ENCODE data around the gene CAB39.
"Not testable (repeated sequence)": the region's sequence is repeated elsewhere in the genome, so short reads cannot be mapped to it uniquely, and the experiment has no call there.

Gene CAB39

DNA sequence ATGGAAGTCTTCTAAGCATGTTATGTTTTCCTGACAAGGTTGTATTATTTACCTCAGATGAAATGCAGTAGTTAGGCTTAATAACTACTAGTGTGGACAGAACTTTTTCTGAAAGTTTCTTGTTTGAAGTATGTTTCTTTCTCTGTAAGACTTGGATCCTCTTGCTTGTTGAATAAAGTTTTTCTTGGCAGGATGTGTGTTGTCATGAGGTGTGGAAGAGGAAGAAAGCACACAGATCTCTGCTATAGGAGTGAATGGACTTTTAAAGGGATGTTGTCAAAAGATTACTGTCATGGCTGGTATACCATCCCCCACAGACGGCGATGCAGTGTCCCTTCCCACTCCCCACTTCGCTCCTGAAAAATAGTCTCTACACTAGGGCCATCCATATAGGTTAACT lies 2.6 kb downstream of the CAB39 start:
- DNase-seq (ENCODE audit: low spot score), result peak; percentile 42

DNA sequence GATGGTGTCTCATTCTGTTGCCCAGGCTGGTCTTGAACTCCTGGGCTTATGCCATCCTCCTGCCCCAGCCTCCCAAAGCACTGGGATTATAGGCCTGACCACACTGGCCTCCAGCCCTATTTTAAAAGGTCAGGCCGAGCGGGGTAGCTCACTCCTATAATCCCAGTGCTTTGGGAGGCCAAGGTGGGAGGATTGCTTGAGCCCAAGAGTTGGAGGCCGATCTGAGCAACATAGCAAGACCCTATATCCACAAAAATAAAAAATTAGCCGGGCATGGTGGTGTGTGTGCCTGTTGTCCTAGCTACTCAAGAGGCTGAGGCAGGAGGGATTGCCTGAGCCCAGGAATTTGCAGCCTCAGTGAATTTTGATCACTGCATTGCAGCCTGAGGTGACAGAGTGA lies 3.9 kb downstream of the CAB39 start:
- no peak for DNase-seq (ENCODE audit: low spot score)

DNA sequence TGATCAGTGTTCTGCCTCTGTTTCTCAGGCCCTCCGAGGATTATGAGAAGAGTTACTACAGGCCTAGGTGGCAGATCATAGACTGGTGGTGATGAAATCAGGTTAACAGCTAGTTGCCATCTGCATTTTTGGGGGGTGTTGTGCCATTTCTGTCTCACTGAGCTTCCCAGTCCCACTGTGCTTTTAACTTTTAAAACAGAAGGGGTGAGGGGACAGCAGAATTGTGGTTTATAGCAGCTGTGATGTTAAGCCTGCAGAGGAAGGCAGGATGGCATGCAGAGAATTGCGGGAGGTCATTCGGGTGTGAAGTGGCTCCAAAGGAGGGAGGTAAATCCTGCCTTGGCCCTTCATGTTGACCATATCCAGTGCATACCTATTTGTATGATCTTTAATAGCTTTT lies 5.0 kb downstream of the CAB39 start:
- no peak for DNase-seq (ENCODE audit: low spot score)

DNA sequence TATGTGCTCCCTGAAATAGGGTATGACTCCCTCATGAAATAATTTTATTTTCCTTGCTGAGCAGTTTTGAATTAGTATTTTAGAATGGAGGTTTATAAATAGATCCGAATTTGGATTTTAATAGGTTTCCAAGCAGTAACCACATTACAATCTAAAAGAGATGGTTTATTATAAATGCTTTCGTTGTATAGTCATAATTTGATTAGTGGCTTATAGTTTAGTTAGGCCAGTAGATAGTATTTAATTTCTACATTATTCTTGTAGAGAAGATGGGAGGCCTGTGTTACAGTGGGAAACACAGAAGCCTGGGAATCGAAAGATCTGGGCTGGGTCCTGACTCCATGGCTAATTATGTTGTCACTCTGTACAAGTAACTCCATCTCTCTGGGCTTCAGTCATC lies 6.7 kb downstream of the CAB39 start:
- no peak for DNase-seq (ENCODE audit: low spot score)

DNA sequence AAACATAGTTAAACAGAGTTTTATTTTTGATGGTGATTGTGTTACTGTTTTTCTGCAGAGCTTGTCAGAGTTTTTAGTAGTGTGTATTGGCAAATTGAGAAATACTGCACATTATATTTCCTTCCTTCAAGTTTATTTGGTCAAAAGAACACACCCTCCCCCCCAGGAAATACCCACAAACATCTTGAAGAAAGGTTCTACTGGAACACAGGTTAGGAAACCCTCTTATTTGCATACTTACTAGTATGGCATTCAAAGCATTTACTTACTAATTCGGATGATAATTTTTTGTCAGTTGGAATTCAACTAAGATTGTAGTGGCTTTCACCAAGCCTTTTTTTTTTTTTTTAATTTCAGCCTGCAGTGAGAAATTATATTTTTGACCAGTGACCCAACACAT lies 9.1 kb downstream of the CAB39 start:
- DNase-seq (ENCODE audit: low spot score), result no peak

DNA sequence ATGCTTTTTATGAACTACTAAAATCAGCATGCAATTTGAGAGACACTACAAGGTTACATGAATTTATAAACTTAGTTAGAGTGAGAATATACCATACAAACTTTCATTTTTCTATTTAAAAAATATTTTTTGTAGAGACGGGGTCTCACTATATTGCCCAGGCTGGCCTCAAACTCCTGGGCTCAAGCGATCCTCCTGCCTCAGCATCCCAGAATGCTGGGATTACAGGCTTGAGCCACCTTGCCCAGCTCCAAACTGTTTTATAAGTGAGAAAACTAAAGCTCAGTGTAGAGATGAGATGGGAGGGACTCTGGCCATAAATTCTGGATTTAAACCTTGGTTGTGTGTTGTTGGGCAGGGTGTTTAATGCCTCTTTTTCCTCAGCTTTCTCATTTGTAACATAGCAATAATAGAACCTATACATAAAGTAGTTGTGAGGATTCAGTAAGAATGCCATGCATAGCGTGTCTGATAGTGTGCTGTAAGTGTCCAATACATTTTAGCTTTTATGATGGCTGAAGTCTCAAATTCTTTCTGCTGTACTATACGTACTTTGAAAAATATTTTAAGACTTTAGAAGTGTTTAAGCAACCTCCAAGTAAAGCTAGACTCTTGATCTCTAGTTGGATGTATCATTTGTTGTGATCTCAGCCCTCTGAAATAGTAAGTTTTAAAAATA lies 9.7 kb downstream of the CAB39 start:
- DNase-seq (ENCODE audit: low spot score), result no peak

DNA sequence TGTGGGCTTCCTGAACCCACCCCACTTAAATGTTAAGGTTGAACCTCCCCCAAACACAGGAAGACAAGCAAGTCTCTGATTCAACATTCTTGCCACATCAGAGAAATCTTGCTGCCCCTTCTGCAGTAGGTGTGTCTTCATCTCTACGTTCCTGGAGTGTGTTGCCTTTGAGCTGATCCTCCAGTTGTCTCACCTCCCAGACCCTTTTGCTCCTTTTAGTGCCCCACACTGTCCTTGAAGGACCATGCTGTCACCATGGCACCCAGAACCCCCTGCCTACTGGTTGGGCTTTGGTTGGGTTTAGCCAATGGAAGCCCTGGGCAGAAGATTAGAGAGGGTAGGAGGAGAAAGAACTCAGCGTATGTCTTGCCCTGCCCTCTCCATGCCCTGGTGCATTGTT lies 10.7 kb downstream of the CAB39 start:
- no peak for DNase-seq (ENCODE audit: low spot score)

DNA sequence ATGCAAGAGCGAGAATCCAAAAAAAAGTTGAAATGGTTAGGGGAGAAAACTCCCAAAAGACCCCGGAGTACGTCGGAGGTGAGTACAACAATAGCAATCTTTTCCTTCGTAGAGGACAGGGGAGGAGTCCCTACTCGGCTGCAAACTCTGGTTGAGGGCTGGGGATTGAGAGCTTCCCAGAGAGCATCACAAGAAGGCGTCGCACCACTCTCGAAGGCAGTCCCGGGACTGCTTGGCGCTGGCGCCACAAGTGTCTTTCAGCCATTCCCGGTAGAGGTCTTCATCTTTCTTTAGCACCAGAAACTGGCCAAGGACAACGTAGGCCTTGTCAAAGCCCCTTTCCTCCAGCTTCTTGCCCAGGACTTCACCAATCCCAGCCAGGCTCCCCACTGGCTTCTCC lies 12.3 kb downstream of the CAB39 start:
- DNase-seq (ENCODE audit: low spot score), result not testable (repeated sequence)

DNA sequence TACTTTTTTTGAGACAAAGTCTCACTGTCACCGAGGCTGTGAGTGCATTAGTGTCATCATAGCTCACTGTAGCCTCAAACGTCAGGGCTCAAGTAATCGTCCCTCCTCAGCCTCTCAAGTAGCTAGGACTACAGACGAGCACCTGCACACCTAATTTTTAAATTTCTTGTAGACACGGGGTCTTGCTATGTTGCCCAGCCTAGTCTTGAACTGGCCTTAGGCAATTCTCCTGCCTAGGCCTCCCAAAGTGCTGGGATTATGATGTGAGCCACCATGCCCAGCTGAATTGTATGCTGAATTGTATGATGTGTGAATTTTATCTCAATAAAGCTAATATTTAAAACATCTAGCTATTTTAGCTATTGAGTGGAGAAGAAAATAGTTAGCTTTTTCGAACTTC lies 18.9 kb downstream of the CAB39 start:
- DNase-seq (ENCODE audit: low spot score), result no peak

DNA sequence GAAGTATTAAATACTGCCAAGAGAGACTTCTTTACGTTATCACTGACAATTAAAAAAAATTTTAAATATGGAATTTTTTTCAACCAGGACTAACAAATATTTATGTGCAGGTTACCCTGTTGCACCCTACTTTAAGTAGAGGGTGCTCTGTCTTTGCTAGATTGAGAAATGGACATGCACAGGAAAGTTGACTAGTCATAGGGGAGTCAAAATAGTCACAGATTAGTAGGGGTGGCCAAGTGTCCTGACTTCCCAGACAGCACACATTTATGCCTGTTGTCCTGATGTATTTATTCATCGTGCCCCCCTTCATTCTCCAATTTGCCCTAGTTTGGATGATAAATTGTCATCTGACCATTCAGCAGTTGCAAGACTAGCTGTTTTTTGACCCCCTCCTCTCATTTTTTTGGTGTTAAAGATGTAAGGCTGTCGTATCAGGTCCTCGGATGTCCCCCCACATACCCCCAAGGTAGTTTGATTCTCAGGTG lies 20.3 kb downstream of the CAB39 start:
- DNase-seq (ENCODE audit: low spot score), result no peak

DNA sequence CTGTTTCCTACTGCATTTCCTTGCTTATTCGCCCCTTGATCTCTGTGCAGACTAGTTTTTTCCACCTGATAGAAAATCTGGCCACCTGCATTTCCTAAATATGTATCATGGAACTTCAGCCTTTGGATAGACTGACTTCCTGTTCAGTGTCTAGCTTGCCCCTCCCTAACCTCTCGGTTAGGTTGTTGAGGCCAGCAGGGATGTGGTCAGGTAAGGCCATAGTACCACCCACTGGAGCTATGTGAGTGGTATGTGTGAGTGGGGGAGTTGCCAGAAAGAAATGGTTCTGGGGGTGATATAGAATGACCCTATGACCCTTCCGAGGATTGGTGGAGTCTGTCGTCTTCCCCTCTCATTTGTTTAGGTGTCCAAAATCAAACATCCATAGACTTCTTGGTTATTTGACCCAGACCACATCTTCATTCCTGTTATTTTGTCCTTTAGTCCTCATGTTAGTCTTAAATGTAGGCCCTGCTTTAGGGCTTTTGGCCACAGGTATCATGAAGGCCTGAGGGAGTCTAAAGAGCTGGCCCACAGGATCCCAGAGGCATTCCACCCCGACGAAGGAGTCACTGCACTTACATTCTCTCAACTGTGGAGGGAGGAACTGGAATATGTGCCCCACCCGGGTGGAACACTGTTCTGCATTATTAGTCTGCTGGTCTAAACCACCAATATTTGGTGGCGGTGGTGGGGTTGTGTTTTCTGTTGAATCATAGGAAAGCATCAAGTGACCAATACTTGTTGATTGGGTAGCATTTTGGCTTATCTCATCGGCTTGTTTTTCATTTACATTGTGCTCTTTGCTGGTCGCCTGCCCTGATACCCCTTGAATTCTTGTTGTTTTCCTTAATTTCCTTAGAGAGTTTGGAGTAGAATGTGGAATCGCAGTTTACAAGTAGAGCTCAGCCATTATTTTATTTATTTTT lies 21.9 kb downstream of the CAB39 start:
- DNase-seq (ENCODE audit: low spot score), result no peak

DNA sequence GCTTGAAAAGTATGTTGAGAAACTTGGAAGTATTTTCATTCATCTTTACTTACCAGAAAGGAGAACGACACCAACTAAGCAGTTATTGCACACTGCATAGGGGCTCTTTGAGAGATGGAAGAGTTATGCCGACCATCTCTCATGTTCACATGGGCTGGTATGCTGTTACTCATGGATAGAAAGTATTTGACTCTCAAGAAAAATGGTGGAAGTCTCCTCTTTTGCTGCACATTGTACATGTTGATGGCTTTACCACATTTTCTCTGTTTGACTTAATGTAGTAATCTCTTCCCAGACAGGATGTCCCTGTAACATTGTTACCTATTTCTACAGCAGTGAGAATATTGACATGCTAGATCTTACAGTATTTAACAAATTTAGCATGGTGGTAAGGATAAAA lies 23.2 kb downstream of the CAB39 start:
- no peak for DNase-seq (ENCODE audit: low spot score)

DNA sequence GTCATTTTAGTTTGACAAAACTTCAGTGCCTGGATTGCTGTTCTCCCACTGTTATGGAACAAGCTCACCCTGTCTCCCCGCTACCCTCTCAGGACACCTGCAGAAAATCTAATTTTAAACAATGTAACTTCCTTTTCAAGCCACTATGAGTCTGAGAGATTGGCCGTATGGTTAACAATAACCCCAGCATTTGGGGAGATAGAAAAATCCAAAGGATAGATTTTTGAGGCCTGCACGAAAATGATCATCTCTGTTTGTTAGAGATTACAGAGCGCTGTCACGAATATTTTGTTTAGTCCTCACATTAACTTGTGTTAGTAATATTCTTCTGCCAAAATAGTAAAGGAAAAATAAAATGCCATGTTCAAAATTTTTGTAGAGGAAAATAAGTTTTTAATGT lies 24.7 kb downstream of the CAB39 start:
- DNase-seq (ENCODE audit: low spot score), result no peak

DNA sequence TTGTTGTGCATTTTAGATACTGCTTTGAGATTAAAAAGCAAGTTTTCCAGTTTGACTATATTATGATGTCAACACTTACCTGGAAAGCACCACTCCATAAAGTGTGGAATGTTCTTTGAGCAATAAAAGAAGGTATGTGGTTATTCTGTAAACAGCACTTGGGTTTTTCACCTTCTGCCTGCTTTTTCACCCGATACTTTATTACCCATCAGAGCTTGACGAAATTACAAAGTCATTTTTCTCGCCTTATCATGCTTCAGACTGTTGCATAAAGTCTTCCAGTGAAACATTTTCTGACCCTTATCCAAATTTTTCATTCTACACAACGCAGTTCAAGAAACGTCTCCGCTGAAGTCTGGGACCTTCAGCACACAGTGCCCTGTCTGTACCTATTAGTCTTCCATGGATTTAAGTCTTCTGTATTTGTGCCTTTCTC lies 25.2 kb downstream of the CAB39 start:
- DNase-seq (ENCODE audit: low spot score), result no peak

DNA sequence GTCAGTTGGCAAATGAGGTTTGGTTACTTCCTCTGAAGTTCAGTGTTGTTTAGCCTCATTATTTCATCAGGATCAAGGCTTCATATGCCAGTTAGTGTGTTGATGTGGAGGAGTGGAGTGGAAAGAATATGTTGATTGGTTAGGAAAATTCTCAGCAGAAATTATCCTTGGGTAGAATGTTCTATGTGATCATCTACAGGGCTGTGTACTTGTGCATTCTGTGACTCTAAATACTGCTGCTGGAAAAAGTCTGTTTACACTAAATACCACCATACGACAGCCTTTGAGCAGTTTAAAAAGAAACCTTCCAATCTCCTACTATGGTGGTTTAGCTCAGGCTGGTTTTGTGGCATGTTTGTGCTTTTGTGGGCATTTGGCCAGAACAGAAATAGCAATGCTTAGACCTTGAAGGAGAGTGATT lies 25.8 kb downstream of the CAB39 start:
- DNase-seq (ENCODE audit: low spot score), result no peak

DNA sequence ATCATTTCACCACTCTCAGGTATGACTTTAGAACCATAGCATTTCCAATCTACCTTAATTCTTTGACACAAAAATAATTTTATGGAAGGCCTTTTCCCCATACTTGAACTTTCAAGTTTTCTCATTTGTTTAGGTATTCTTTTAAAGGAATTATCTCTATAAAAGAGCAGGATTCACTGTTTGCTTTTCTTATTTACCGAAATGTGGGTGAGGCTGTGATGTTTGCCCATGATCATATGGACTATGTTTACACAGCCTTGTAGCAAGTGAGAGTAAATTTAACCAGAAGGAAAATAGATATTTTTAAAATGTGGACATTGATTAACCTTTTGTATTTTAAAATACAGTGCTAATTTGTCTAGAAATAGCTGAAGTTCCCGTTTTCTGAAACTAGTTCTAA lies 26.3 kb downstream of the CAB39 start:
- DNase-seq (ENCODE audit: low spot score), result no peak

DNA sequence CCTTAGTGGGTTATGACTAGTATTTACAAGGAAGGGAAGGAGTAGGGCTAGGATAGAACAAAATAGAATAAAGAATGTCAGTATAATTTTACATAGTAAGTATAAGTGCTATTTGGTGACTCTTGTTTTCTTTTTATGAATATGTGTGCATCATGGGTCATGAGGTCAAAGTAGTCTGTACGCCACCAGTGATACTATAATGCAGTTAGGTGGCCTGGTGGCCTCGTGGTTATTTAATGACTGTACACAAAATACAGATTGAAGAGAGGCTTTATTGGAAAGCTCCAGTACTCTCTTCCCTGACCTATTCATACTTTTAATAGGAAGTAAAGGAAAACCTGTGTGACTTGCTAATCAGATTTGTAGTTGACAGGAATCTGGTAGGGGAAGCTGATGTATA lies 27.3 kb downstream of the CAB39 start:
- DNase-seq (ENCODE audit: low spot score), result no peak

DNA sequence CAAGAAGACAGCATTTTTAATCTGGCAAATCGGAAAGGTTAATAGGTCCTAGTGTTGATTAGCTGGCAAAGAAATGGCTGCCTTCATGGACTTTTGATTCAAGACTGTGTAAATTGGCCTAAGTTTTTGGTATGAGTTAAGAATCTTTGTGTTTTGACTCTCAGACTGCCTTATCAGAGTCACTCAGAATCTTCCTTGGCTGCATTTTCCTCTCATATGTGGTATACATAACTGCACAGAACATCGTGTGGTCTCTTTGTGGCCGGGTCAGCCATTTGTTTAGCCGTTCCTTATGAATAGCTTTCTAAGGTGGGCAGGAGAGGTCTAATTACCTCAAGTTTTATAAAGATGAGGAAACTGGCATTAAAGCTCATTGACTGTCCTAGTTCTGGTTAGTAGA lies 30.1 kb downstream of the CAB39 start:
- DNase-seq (ENCODE audit: low spot score), result no peak

DNA sequence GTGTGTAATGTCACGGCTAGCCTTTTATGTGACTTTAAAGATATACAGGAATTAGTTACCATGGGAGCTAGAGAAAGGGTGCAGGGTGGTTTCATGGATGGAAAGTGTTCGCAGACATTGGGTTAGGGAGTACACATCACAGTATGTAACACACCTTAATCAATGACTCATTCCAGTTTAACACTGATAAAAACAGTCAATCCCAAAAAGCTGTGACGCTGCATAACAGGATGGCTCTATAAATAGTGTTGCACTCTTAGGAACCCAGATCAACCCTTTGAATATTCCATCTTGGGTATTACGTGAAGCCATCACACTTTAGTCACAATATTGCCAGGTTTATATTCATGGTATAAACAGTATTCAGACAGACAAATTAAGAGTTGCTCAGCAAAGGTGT lies 33.6 kb downstream of the CAB39 start:
- DNase-seq (ENCODE audit: low spot score), result no peak

DNA sequence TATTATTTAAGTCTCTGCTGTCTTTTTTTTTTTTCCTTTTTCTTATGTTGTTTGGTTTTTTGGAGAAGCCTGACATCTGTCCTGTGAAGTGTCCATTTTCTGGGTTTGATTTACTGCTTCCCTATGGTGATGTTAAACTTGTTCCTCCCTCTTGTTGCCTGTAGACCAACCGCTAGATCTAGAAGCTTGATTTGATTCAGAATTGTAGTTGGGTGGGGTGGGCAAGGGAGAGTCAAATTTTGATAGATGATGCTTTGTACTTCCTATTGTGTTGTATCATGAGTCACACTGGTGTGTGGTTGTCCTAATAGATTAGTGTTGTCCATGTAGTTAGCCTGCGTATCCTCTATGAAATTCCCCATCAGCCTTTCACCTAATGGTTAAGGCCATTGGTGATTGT lies 35.4 kb downstream of the CAB39 start:
- no peak for DNase-seq (ENCODE audit: low spot score)

DNA sequence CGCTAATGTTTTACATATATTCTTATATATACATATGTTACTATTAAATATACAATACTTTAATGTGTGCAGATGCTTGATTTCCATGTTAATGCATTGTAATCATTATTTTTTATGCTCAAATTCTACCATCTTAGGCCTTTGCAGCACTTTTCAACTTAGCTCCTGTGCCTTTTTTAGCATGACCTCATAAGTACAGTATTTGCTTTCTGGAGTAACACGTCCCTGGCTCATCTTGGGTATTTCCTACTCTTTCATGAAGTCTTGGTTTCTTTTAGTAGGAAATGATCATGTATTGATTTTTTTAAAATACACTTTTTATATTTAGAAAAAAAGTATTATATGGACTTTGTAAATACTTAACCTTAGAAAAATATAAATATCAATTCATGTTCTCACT lies 36.5 kb downstream of the CAB39 start:
- DNase-seq (ENCODE audit: low spot score), result no peak

DNA sequence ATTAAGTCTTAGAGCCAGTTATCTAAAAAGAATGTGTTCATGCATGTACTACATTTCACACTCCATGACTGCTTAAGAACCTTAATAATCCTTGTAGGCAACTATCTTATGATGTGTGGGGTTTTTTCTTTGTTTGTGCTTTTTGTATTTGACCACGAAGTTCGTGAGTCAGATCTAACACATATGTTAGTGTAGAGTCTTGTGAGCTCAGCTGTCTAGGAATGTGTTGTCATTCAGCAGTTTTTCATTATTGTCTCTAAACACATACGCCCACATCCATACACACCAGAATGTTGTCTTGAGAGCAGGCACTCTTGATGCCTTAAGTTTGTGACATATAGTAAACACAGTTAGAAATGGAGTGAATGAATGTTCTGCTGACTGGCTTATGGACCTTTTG lies 38.4 kb downstream of the CAB39 start:
- DNase-seq (ENCODE audit: low spot score), result no peak

DNA sequence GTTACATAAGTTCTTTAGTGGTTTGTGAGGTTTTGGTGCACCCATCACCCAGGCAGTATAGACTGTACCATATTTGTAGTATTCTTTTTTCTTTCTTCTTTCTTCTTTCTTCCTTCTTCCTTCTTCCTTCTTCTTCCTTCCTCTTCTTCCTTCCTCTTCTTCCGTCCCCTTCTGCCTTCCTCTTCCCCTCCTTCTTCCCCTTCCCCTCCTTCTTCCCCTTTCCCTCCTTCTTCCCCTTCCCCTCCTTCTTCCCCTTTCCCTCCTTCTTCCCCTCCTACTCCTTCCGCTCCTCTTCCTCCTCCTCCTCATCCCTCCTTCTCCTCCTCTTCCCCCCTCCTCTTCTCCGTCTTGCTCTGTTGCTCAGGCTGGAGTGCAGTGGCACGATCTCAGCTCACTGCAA lies 41.6 kb downstream of the CAB39 start:
- no peak for DNase-seq (ENCODE audit: low spot score)
